ENCODE measurements around the gene CSK. TPM values are rescaled to one million over a fixed set of nuclear protein-coding genes. Genes with fewer than 3 reads are reported as not detected.
A peak's percentile ranks its signal among the peaks of the same experiment; 100 is the strongest.

CSK gene
- total RNA-seq, 1 donor from 2014 or later, result 57.0 TPM

DNA sequence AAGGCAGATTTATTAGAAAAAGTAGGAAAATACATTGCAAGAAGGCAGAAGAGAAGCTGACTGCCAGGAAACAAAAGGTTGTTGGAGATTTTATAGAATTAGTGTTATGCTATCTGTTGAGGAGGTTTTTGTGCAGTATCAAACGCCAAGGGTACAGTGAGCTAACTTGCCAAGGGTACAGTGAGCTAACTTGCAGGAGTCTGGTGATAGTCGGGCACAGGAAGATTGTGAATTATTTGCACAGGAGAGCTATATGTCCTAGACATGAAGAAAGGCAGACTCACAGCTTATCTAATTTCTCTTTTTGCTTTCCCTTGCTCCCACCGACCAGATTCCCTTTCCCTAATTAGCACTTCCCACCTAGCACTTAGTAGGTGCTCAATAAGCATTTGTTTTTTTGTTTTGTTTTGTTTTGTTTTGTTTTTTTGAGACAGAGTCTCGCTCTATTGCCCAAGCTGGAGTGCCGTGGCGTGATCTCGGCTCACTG lies 2.7 kb upstream of the CSK start:
- Mint-ChIP-seq H3K27me3 (ENCODE audit: unreplicated experiment) (no peaks in the 10 kb centered on the region), H3K27ac (ENCODE audit: unreplicated experiment) (no peak overlapping the region), H3K36me3 (ENCODE audit: unreplicated experiment) (no peaks in the 10 kb centered on the region), H3K9me3 (ENCODE audit: unreplicated experiment) (no peaks in the 10 kb centered on the region), H3K4me1 (ENCODE audit: unreplicated experiment) (peaks cover 48% of the 10 kb centered on the region), H3K4me3 (ENCODE audit: unreplicated experiment) (no peak overlapping the region)
- no peak for DNase-seq (ENCODE audit: extremely low spot score, unreplicated experiment)
- TF ChIP-seq, protein P1, sequence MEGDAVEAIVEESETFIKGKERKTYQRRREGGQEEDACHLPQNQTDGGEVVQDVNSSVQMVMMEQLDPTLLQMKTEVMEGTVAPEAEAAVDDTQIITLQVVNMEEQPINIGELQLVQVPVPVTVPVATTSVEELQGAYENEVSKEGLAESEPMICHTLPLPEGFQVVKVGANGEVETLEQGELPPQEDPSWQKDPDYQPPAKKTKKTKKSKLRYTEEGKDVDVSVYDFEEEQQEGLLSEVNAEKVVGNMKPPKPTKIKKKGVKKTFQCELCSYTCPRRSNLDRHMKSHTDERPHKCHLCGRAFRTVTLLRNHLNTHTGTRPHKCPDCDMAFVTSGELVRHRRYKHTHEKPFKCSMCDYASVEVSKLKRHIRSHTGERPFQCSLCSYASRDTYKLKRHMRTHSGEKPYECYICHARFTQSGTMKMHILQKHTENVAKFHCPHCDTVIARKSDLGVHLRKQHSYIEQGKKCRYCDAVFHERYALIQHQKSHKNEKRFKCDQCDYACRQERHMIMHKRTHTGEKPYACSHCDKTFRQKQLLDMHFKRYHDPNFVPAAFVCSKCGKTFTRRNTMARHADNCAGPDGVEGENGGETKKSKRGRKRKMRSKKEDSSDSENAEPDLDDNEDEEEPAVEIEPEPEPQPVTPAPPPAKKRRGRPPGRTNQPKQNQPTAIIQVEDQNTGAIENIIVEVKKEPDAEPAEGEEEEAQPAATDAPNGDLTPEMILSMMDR (IDR thresholded peaks at IDR 0.05), result no peak

DNA sequence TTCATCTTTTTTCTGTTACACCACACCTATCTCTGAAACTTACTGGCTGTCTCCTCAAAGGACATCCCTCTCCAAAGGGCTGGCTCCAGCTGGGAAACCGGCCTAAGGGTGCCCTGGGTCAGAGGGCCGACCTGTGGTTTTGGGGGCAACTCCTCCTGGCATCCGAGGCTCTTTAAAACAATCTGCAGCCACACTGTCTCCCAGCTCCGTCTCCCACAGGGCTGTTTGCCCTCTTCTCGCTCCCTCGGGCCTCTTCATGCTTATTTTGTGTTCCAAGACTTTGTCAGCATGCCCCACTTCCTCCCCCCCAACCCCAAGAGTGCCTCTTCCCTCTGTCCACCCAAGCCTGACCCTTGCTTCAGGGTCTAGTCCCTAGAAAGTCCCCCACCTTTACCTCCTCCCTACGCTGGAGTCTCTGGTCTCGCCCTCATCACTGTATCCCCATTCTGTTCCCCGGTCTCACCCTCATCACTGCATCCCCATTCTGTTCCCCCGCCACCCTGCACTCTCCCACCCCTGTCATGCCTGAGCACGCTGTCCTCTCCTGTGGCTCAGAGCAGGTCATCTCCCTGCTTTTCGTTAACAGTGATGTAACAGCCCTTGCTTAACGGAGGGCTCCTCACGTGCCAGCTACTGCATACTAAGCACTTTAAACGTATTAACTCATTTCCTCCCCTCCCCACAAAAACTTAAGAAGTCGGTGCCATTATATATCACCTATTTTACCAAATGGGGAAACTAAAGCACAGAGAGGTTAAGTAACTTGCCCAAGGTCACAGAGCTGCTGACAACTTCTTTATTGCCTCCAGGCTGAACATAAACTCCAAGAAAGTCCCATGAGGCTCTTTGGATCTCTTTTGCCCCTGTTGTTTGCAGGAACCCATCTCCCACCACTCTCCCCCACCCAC lies 1.1 kb upstream of the CSK start:
- no peaks in the 10 kb centered on the region for H3K9me3 Mint-ChIP-seq (ENCODE audit: unreplicated experiment)
- H3K27me3 Mint-ChIP-seq (ENCODE audit: unreplicated experiment), result no peaks in the 10 kb centered on the region
- H3K4me1 Mint-ChIP-seq (ENCODE audit: unreplicated experiment), result peaks cover 57% of the 10 kb centered on the region
- peak overlapping the region; percentile 66 for H3K4me3 Mint-ChIP-seq (ENCODE audit: unreplicated experiment)
- DNase-seq (ENCODE audit: extremely low spot score, unreplicated experiment), result no peak
- TF ChIP-seq, protein P1 (IDR thresholded peaks at IDR 0.05), result no peak
- no peaks in the 10 kb centered on the region for H3K36me3 Mint-ChIP-seq (ENCODE audit: unreplicated experiment)
- H3K27ac Mint-ChIP-seq (ENCODE audit: unreplicated experiment), result no peak overlapping the region

DNA sequence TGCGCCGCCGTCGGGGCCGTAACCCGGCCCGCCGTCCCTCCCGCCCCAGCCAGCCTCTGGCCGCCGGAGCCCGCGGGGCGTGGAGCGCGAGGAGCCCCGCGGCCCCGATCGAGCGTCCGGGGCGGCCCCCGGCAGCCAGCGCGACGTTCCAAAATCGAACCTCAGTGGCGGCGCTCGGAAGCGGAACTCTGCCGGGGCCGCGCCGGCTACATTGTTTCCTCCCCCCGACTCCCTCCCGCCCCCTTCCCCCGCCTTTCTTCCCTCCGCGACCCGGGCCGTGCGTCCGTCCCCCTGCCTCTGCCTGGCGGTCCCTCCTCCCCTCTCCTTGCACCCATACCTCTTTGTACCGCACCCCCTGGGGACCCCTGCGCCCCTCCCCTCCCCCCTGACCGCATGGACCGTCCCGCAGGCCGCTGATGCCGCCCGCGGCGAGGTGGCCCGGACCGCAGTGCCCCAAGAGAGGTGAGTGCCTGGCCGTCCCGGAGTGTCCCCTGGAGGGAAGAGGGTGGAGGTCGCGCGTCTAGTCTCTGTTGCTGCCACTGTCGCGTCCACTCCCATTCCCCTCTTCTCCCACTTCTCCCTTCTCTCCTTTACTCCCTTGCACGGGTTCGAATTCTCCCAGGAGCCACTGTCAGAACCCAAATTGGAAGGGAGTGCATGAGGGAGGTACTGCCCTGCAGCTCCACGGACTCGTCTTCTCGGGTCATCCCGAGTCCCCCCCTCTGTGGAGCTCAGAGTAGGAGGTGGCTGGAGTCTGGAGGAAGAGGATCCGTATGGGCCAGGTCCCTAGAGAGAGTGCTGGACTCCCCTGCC lies 585 bp downstream of the CSK start:
- DNase-seq (ENCODE audit: extremely low spot score, unreplicated experiment), result no peak
- Mint-ChIP-seq H3K4me3 (ENCODE audit: unreplicated experiment) (peak overlapping the region; percentile 81), H3K9me3 (ENCODE audit: unreplicated experiment) (no peaks in the 10 kb centered on the region), H3K36me3 (ENCODE audit: unreplicated experiment) (no peaks in the 10 kb centered on the region), H3K4me1 (ENCODE audit: unreplicated experiment) (peaks cover 60% of the 10 kb centered on the region), H3K27me3 (ENCODE audit: unreplicated experiment) (no peaks in the 10 kb centered on the region), H3K27ac (ENCODE audit: unreplicated experiment) (peak overlapping the region; percentile 79)
- TF ChIP-seq, protein P1 (IDR thresholded peaks at IDR 0.05), result no peak

DNA sequence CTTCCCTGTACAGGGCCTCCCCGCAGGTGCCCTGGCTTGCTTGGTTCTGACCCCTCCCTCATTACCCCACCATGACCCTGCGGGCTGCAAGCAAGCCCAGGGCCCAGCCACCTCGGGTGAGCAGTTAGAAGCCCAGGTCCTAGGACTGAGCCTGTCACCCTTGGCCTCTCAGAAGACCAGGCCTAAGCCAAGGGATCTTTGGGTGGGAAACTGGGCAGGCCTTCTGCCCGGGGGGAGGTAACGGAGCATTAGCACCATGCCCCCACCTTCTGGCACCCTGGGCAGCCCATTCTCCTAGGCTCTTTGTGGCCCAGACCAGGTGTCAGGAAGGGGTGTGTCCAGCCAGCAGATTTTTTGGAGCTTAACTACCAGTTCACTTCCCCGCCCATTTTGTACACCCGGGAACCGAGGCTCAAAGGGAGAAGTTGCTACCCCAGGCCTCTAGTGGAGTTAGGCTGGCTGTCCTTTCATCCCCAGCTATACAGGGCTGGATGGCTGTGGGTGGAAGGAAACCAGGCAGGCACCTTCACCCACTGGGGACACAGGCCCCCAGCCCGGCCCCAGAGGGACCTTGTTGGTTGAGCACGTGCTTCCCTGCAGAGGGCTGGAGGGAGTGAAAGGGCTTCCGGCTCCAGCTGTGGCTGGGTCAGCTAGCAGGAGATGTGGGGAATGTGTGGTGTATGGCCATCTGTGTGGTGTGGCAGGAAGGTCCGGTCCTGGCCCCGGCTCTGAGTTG lies 1.4 kb downstream of the CSK start:
- peaks cover 60% of the 10 kb centered on the region for H3K4me1 Mint-ChIP-seq (ENCODE audit: unreplicated experiment)
- no peaks in the 10 kb centered on the region for H3K27me3 Mint-ChIP-seq (ENCODE audit: unreplicated experiment)
- no peaks in the 10 kb centered on the region for H3K9me3 Mint-ChIP-seq (ENCODE audit: unreplicated experiment)
- no peaks in the 10 kb centered on the region for H3K36me3 Mint-ChIP-seq (ENCODE audit: unreplicated experiment)
- peak overlapping the region; percentile 81 for H3K4me3 Mint-ChIP-seq (ENCODE audit: unreplicated experiment)
- DNase-seq (ENCODE audit: extremely low spot score, unreplicated experiment), result no peak
- TF ChIP-seq, protein P1 (IDR thresholded peaks at IDR 0.05), result no peak
- peak overlapping the region; percentile 79 for H3K27ac Mint-ChIP-seq (ENCODE audit: unreplicated experiment)

All from osteocyte (in vitro differentiated cells).